C4-2B (cell line): ENCODE data around the gene LUC7L3.

Experiments
- CTCF ChIP-seq: fragments of 450-650 bp; conservative IDR thresholded peaks from 2 replicates; pipeline ENCODE4 v1.5.1; 2017; ENCODE audit warnings: mild to moderate bottlenecking
- ZFX ChIP-seq: fragments of 450-650 bp; IDR thresholded peaks from 2 replicates; pipeline ENCODE4 v1.6.1; 2017

GRCh38 chr17:50687200-50688066 is 32.0 kb upstream of the LUC7L3 start:
- no peak for TF ChIP-seq CTCF
- TF ChIP-seq ZFX: no peak
